ENCODE measurements around the gene LRRC51.

DNA sequence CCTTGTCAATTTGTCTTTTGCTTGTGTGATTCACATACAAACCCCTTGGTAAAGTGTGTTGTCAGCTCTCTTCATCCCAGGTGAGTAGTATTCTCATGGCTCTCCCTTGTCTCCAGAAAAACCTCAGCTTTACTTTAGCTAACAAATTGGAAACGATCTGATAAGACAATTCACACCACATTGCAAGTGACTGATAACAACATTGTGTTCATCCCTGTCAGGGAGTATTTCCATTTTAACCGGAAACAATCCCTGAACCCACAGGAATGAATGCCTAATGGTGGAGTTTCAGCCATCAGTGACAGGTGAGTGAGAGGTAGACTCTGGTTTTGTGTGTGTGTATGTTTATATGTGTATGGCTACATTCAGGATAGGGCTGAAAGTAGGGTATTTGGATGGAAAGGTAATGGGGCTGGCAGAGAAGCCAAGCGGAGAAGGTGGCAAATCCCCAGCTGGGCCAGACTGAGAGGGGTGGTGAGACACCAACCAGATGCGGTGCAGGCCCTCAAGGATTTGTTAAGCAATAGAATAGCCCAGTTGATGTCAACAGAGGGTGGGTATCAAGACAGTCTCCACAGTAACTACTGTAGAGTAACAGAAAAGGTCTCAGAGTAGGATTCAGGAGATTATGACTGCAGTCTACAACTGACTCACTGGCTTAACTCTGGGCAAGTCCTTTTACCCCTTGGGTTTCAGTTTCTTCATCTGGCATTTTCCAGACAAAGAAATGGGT is 7.6 kb downstream of the LRRC51 start:
- TF ChIP-seq EZH2phosphoT487 (IDR thresholded peaks at IDR 0.05; ENCODE audit: borderline replicate concordance) (no peak), CTCF (conservative IDR thresholded peaks at IDR 0.05; ENCODE audit: low read length) (no peak)
